GM23338 (cell line): ENCODE results near the gene PCDHA13. TPM values are rescaled to one million over a fixed set of nuclear protein-coding genes. Genes with fewer than 3 reads are reported as not detected.
"Not testable (repeated sequence)": the region's sequence is repeated elsewhere in the genome, so short reads cannot be mapped to it uniquely, and the experiment has no call there.

Experiments used
- ATAC-seq: fragments of 200-7000 bp; cut with Tn5 transposase; 3 replicates; pipeline ENCODE4 v1.9.1; 2020
- DNase-seq: peaks from one replicate; pipeline ENCODE4 v3.0.0-alpha.2; 2015; ENCODE audit warnings: low spot score
- H2AFZ ChIP-seq: fragments of 200-600 bp; sonication (generic); 2 replicates; pipeline ENCODE4 v1.8.0; 2016; ENCODE audit warnings: antibody characterized with exemption, mild to moderate bottlenecking, moderate library complexity
- H3F3A ChIP-seq: fragments of 200-600 bp; sonication (generic); replicated peaks from 2 replicates; pipeline ENCODE4 v1.8.0; 2017; ENCODE audit warnings: antibody characterized with exemption, mixed run types, low read depth
- H3K27ac ChIP-seq: fragments of 200-600 bp; sonication (generic); 2 replicates; pipeline ENCODE4 v1.6.1; 2016; ENCODE audit warnings: low read depth
- H3K27me3 ChIP-seq: fragments of 200-600 bp; sonication (generic); 2 replicates; pipeline ENCODE4 v1.8.0; 2016; ENCODE audit warnings: mild to moderate bottlenecking, mixed run types, moderate library complexity; ENCODE audit not compliant: insufficient read depth
- H3K36me3 ChIP-seq: fragments of 200-600 bp; sonication (generic); 2 replicates; pipeline ENCODE4 v1.8.0; 2016; ENCODE audit warnings: mild to moderate bottlenecking; ENCODE audit not compliant: insufficient read depth
- H3K4me1 ChIP-seq: fragments of 200-600 bp; sonication (generic); 2 replicates; pipeline ENCODE4 v1.8.0; 2016; ENCODE audit warnings: mild to moderate bottlenecking, moderate library complexity; ENCODE audit not compliant: insufficient read depth
- H3K4me2 ChIP-seq: fragments of 200-600 bp; sonication (generic); 2 replicates; pipeline ENCODE4 v1.7.1; 2017; ENCODE audit warnings: mixed run types
- H3K4me3 ChIP-seq: fragments of 200-600 bp; sonication (generic); 2 replicates; pipeline ENCODE4 v1.6.1; 2016; ENCODE audit warnings: mixed run types
- H3K79me2 ChIP-seq: fragments of 200-600 bp; sonication (generic); replicated peaks from 2 replicates; pipeline ENCODE4 v1.8.0; 2017; ENCODE audit warnings: mild to moderate bottlenecking; ENCODE audit not compliant: insufficient read depth
- H3K9me2 ChIP-seq: fragments of 200-600 bp; sonication (generic); 2 replicates; pipeline ENCODE4 v1.8.0; 2017; ENCODE audit not compliant: insufficient read depth
- H4K20me1 ChIP-seq: fragments of 200-600 bp; sonication (generic); replicated peaks from 2 replicates; pipeline ENCODE4 v1.8.0; 2017; ENCODE audit warnings: mild to moderate bottlenecking; ENCODE audit not compliant: insufficient read depth
- H3K27ac Mint-ChIP-seq: 2 replicates; pipeline ENCODE4 v1.8.0; 2020; ENCODE audit warnings: inconsistent platforms, mild to moderate bottlenecking, moderate library complexity, mixed read lengths
- H3K27me3 Mint-ChIP-seq: 3 replicates; pipeline ENCODE4 v1.8.0; 2022; ENCODE audit warnings: low read depth, mild to moderate bottlenecking, moderate library complexity, mixed read lengths, inconsistent platforms; ENCODE audit not compliant: insufficient read depth, poor library complexity
- H3K36me3 Mint-ChIP-seq: 3 replicates; pipeline ENCODE4 v1.8.0; 2021; ENCODE audit warnings: low read depth, mild to moderate bottlenecking, inconsistent platforms, moderate library complexity, mixed read lengths
- H3K4me1 Mint-ChIP-seq: 3 replicates; pipeline ENCODE4 v1.8.0; 2020; ENCODE audit warnings: mild to moderate bottlenecking, inconsistent platforms, mixed read lengths
- H3K4me3 Mint-ChIP-seq: 3 replicates; pipeline ENCODE4 v1.8.0; 2021; ENCODE audit warnings: moderate library complexity, mild to moderate bottlenecking, inconsistent platforms, mixed read lengths
- H3K9me3 Mint-ChIP-seq: 3 replicates; pipeline ENCODE4 v1.8.0; 2020; ENCODE audit warnings: moderate library complexity, mild to moderate bottlenecking, inconsistent platforms, mixed read lengths
- EZH2 ChIP-seq: fragments of 200-600 bp; sonication (generic); IDR thresholded peaks from one replicate; pipeline ENCODE4 v1.8.0; 2017; ENCODE audit warnings: antibody characterized with exemption, mild to moderate bottlenecking, low read depth; ENCODE audit not compliant: unreplicated experiment
- JUNB ChIP-seq: IDR thresholded peaks from one replicate; pipeline ENCODE4 v1.6.1; 2016; ENCODE audit warnings: antibody characterized with exemption; ENCODE audit not compliant: unreplicated experiment
- POLR2AphosphoS5 ChIP-seq: IDR thresholded peaks from 2 replicates; pipeline ENCODE4 v1.6.1; 2016; ENCODE audit warnings: antibody characterized with exemption, low read depth
- REST ChIP-seq: IDR thresholded peaks from one replicate; pipeline ENCODE4 v1.6.1; 2018; ENCODE audit warnings: antibody characterized with exemption; ENCODE audit not compliant: unreplicated experiment
- STAT1 ChIP-seq: IDR thresholded peaks from one replicate; pipeline ENCODE4 v1.6.1; 2016; ENCODE audit warnings: antibody characterized with exemption; ENCODE audit not compliant: unreplicated experiment
- ZNF331 ChIP-seq: fragments of 250-450 bp; sonication (Bioruptor Pico); IDR thresholded peaks from 2 replicates; pipeline ENCODE4 v1.5.0; 2020; ENCODE audit warnings: low read depth, mild to moderate bottlenecking, moderate library complexity
- ZNF462 ChIP-seq: fragments of 250-450 bp; sonication (Bioruptor Pico); IDR thresholded peaks from 2 replicates; pipeline ENCODE4 v1.5.0; 2020; ENCODE audit warnings: mild to moderate bottlenecking, moderate library complexity
- polyA plus RNA-seq: library from polyadenylated mRNA; unstranded; fragments of >200 nt; fragmentation: Nextera tagmentation; extraction: Ambion mirVana; gene quantifications from 2 replicates; pipeline ENCODE4 v1.2.1, GENCODE V29; 2016
- total RNA-seq: library from RNA; depleted of rRNA; stranded (reverse); fragments of >200 nt; shearing (Covaris generic); gene quantifications from 2 replicates; pipeline ENCODE4 v1.2.3, GENCODE V29; 2014
- TF ChIP-seq, protein P1 (sequence below): IDR thresholded peaks from 2 replicates; pipeline ENCODE4 v1.6.1; 2016; ENCODE audit warnings: antibody characterized with exemption

The PCDHA13 gene
- total and polyA plus RNA-seq, 2 experiments from 2014 or later, result 1.2 to 9.8 TPM

- H3K27ac Mint-ChIP-seq, H3K27me3 Mint-ChIP-seq, H3K36me3 ChIP-seq, H2AFZ ChIP-seq, H3K27me3 ChIP-seq, H4K20me1 ChIP-seq, H3K27ac ChIP-seq, DNase-seq, H3K9me2 ChIP-seq, H3K4me2 ChIP-seq, H3F3A ChIP-seq, ATAC-seq, H3K9me3 Mint-ChIP-seq: not testable (repeated sequence)
- Mint-ChIP-seq H3K4me3 (peak overlapping the region; percentile 97; the same call in 2 of the 3 replicates), H3K4me1 (peaks cover 17% of the 10 kb centered on the region; the same call in 2 of the 3 replicates), H3K36me3 (peaks cover 18% of the 10 kb centered on the region)
- TF ChIP-seq REST, result peak; percentile 65
- Histone ChIP-seq H3K79me2 (peaks cover 43% of the 10 kb centered on the region), H3K4me3 (0 out of 2 replicates have a peak overlapping the region, but pooled peaks have one; percentile 66), H3K4me1 (peaks cover 15% of the 10 kb centered on the region; the same call in 1 of the 2 replicates)
These were observed 5.2 kb upstream of the PCDHA13 start for GRCh38 chr5:140876541-140877261.

DNA sequence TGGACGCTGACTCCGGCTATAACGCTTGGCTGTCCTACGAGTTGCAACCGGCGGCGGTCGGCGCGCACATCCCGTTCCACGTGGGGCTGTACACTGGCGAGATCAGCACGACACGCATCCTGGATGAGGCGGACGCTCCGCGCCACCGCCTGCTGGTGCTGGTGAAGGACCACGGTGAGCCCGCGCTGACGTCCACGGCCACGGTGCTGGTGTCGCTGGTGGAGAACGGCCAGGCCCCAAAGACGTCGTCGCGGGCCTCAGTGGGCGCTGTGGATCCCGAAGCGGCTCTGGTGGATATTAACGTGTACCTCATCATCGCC lies 4.7 kb upstream of the PCDHA13 start:
- Mint-ChIP-seq H3K4me1 (peaks cover 17% of the 10 kb centered on the region; the same call in 2 of the 3 replicates), H3K27me3 (peaks cover 3% of the 10 kb centered on the region), H3K36me3 (peaks cover 13% of the 10 kb centered on the region), H3K27ac (no peak overlapping the region), H3K4me3 (no peak overlapping the region), H3K9me3 (no peaks in the 10 kb centered on the region)
- Histone ChIP-seq H3K36me3 (no peaks in the 10 kb centered on the region; the same call in 1 of the 2 replicates), H3K4me3 (no peak overlapping the region), H3K9me2 (no peaks in the 10 kb centered on the region), H3K4me1 (peaks cover 15% of the 10 kb centered on the region; the same call in 1 of the 2 replicates), H3K4me2 (no peak overlapping the region), H2AFZ (no peak overlapping the region), H3F3A (no peaks in the 10 kb centered on the region; the same call in 1 of the 2 replicates), H3K27ac (no peak overlapping the region), H3K79me2 (peaks cover 38% of the 10 kb centered on the region), H4K20me1 (peaks cover 9% of the 10 kb centered on the region; the same call in 1 of the 2 replicates), H3K27me3 (no peaks in the 10 kb centered on the region)
- ATAC-seq (no peak), DNase-seq (no peak)
- TF ChIP-seq JUNB, result no peak
- TF ChIP-seq ZNF331 (CRISPR knock-in tag), result no peak
- no peak for TF ChIP-seq EZH2
- TF ChIP-seq POLR2AphosphoS5, result no peak
- TF ChIP-seq, protein P1, sequence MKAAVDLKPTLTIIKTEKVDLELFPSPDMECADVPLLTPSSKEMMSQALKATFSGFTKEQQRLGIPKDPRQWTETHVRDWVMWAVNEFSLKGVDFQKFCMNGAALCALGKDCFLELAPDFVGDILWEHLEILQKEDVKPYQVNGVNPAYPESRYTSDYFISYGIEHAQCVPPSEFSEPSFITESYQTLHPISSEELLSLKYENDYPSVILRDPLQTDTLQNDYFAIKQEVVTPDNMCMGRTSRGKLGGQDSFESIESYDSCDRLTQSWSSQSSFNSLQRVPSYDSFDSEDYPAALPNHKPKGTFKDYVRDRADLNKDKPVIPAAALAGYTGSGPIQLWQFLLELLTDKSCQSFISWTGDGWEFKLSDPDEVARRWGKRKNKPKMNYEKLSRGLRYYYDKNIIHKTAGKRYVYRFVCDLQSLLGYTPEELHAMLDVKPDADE, result no peak
- no peak for TF ChIP-seq STAT1
- no peak for TF ChIP-seq ZNF462 (CRISPR knock-in tag)
